ENCODE measurements around the gene GLA.
A peak's percentile ranks its signal among the peaks of the same experiment; 100 is the strongest.

Gene GLA

GRCh38 chrX:101407748-101408531 lies at the start of gene GLA, which contains the start of gene HNRNPH2:
GLA (minus strand) TSS chrX:101407925; CDS start chrX:101407903, 22 bp downstream.
HNRNPH2 (plus strand) TSS chrX:101408222; CDS start chrX:101411989, 3,767 bp downstream.
- DNase-seq (ENCODE audit: low spot score), result peak; percentile 93

DNA sequence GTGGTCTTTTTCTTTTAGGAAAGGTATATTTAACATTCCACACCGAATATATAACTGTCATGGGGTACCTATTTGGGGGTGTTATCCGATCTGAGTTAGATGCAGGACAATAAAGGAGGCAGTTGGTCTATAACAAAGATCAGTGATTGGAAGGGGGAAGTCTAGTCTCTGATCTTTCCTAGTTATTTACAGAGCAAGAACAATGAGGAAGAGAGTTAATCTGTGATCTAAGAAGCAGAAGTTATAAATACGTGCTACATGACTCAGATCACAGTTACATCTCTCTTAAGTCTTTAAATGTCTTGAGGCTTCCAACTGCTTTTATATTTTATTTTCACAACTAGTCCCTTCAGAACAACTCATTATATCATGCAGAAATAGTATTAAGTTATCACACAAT lies 44.3 kb upstream of the GLA start:
- no peak for DNase-seq (ENCODE audit: low spot score)

GRCh38 chrX:101450961-101451360 lies 43.2 kb upstream of the GLA start:
- no peak for DNase-seq (ENCODE audit: low spot score)

- DNase-seq (ENCODE audit: low spot score), result no peak
These were observed 42.4 kb upstream of the GLA start for GRCh38 chrX:101450085-101450484.

- DNase-seq (ENCODE audit: low spot score), result no peak
These were observed 41.6 kb upstream of the GLA start for GRCh38 chrX:101449279-101449678.

GRCh38 chrX:101442085-101442484 lies 34.4 kb upstream of the GLA start:
- DNase-seq (ENCODE audit: low spot score), result no peak

DNA sequence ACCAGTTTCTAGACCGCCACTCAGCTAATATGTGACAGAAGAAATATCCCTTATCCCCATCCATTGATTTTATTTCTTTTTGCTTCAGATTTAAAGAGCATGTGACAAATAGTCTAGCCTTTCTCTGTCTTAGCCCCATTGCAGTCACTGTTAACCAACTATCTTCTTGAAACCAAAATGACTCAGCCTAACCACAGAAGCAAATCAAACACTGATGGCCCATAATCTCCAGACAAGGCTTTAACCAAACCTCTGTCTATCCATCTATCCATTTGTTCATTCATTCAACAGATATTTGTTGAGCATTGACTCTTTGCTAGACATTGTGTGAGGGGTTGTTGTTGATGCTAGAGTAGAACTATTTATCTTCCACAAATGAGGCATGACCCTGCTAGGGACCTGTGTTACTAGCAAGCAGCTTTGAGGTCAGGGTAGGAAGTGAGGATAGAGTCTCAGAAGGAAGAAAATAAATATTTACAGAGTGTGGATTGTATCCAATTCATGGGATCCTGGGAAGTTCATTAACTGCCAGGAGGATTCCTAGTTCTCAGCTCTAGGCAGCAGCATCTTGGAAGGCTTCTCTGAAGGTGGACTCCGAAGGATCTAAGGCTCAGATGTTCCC lies 22.8 kb upstream of the GLA start:
- DNase-seq (ENCODE audit: low spot score), result peak; percentile 28

GRCh38 chrX:101429934-101430333 lies 22.2 kb upstream of the GLA start:
- peak; percentile 57 for DNase-seq (ENCODE audit: low spot score)

GRCh38 chrX:101427954-101428353 lies 20.2 kb upstream of the GLA start:
- DNase-seq (ENCODE audit: low spot score), result no peak

GRCh38 chrX:101419489-101419888 lies 11.8 kb upstream of the GLA start:
- DNase-seq (ENCODE audit: low spot score), result no peak

DNA sequence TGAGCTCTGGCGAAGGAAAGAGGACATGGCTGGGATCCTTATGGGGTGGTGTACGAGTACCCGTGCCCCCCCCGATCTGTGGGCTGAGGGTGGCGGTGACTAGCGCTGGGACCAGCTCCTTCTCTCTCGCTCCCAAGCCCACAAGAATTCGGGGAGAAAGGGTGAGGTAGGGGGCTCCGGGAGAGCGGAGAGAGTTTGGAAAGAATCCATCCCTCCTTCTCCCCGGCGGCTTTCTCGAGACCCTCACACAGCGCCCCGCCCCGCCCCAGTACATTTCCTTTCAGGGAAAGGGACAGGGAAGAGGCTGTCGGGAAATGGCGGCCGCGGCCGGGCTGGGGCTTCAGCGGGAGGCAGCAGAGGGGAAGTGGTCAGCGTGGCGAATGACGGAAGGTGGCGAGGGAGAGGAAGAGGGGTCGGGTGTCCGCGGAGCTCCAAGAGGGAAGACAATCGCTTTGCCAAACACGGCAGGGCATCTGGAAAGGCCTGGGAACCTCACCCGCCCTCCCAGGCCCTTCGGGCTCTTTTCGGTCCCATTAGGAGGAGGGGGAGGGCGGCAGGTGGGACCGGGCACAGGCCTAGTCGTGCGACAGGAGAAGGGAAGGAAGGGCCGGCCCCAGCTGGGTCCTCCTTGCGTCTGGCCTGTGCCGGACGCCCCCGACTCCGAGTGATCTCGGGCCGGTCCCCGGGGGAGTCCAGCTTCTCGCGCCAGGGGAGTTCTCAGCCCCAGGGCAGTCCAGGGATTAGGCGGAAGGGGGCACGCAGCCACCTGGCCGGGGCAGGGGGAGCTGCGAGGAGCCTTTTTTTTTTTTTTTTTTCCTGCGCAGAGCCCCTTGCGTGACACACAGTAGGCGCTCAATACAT lies 10.5 kb upstream of the GLA start:
- DNase-seq (ENCODE audit: low spot score), result no peak

DNA sequence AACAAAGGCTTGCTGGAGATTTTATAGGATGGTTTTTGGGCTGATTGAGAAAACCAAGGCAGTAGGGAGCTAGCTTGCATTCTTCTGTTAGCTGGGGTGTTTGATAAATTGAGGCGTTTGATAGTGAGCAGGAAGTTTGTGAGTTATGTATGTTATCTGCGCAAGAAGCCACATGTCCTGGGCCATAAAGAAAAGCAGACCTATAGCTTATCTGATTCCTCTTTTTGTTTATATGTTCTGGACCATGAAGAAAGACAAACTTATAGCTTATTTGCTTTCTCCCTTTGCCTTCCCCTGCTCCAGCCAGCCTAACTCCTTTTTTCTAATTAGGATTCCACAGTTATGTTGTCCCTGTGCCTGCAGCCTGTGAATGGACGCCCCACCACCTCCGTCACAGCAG lies 9.5 kb upstream of the GLA start:
- DNase-seq (ENCODE audit: low spot score), result no peak

DNA sequence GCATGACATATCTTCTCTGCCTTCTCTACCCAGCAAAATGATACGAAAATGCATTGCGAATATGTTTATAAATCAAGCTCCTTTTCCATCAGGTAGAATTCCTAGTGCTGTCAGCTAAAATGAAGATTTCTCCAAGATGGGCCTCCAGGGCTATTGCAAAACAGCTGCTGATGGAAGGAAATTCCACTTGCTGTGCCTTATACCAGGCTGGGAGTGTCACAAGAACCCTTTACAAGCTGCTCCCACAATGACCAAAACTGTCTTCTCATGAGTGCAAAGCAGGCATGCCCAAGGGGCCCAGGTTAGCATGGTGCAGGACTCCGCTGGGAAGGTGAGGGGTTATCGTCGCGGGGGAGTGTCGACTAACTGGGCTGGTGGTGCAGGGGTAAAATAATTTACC lies 9.0 kb upstream of the GLA start:
- DNase-seq (ENCODE audit: low spot score), result no peak

GRCh38 chrX:101415180-101416145 lies 7.7 kb upstream of the GLA start:
- peak; percentile 73 for DNase-seq (ENCODE audit: low spot score)

DNA sequence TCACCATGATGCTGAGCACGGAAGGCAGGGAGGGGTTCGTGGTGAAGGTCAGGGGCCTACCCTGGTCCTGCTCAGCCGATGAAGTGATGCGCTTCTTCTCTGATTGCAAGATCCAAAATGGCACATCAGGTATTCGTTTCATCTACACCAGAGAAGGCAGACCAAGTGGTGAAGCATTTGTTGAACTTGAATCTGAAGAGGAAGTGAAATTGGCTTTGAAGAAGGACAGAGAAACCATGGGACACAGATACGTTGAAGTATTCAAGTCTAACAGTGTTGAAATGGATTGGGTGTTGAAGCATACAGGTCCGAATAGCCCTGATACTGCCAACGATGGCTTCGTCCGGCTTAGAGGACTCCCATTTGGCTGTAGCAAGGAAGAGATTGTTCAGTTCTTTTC lies 4.3 kb upstream of the GLA start:
- DNase-seq (ENCODE audit: low spot score), result no peak

GRCh38 chrX:101410461-101410860 lies 2.7 kb upstream of the GLA start:
- no peak for DNase-seq (ENCODE audit: low spot score)

DNA sequence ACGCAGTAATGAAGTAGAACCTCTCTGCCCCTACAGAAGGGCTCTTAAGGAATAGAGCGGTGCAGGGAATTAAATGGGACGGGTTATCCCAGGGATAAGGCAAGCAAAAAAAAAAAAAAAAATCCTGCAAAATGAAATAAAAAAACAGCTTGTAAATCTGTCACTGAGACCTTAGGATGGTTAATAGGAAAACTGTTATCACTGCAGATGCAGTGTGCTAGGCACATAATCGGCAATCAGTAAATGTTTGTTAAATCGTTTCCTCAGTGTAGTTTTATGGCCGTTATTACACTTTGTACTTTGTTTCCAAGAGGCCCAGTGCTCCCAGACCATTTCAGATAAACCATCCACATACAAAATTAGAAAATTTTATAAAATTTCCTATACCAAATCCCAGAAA lies 1.3 kb upstream of the GLA start:
- no peak for DNase-seq (ENCODE audit: low spot score)

GRCh38 chrX:101408532-101408841 lies 762 bp upstream of the GLA start:
- DNase-seq (ENCODE audit: low spot score), result no peak

GRCh38 chrX:101407167-101407747 lies 468 bp downstream of the GLA start:
- no peak for DNase-seq (ENCODE audit: low spot score)

GRCh38 chrX:101399825-101400224 lies 7.9 kb downstream of the GLA start:
- no peak for DNase-seq (ENCODE audit: low spot score)

DNA sequence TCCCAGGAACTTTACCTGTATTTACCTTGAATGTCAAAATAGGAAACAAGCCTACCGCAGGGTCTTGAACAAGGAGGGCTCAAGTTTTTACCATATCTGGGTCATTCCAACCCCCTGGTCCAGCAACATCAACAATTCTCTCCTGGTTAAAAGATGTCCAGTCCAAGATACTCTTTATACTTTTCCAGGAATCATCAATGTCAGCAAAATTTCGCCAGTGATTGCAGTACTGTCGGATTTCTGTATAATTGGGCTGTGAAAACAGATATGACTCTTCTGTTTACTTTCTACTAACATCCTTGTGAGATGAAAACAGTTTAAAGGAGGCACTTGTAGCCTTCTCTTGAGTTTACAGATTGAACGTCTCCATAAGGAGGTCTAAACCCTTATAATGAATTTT lies 9.0 kb downstream of the GLA start:
- no peak for DNase-seq (ENCODE audit: low spot score)
